Activated T-helper 1 cell treated with anti-CD3 and anti-CD28 coated beads, Interleukin-2, amount 50 U/mL, for 16 hours (primary cell): ENCODE measurements around the gene IQCK.

Experiments
- DNase-seq, 2 donors: peaks; one replicate each; pipeline ENCODE4 v3.0.0-alpha.2; 2020; ENCODE audit warnings: low read depth in 1 of 2, low spot score in 1 of 2

The IQCK gene

GRCh38 chr16:19753815-19754643 lies 36.0 kb downstream of the IQCK start:
- DNase-seq, result no peak

GRCh38 chr16:19754644-19755036 lies 36.6 kb downstream of the IQCK start:
- no peak for DNase-seq

GRCh38 chr16:19755268-19755667 lies 37.2 kb downstream of the IQCK start:
- DNase-seq, result no peak

GRCh38 chr16:19757026-19757425 lies 39.0 kb downstream of the IQCK start:
- no peak for DNase-seq

- DNase-seq, result no peak
Observed at GRCh38 chr16:19757762-19758595, 39.9 kb downstream of the IQCK start.

GRCh38 chr16:19760356-19761060 lies 42.4 kb downstream of the IQCK start:
- no peak for DNase-seq

GRCh38 chr16:19765860-19766553 lies 47.9 kb downstream of the IQCK start:
- no peak for DNase-seq

GRCh38 chr16:19766554-19766884 lies 48.4 kb downstream of the IQCK start:
- DNase-seq, result no peak

- no peak for DNase-seq
Observed at GRCh38 chr16:19766988-19767387, 48.9 kb downstream of the IQCK start.

GRCh38 chr16:19767497-19767896 lies 49.4 kb downstream of the IQCK start:
- no peak for DNase-seq

GRCh38 chr16:19769239-19769638 lies 51.2 kb downstream of the IQCK start:
- no peak for DNase-seq

GRCh38 chr16:19771040-19771439 lies 53.0 kb downstream of the IQCK start:
- DNase-seq, result no peak

GRCh38 chr16:19771796-19772195 lies 53.7 kb downstream of the IQCK start:
- no peak for DNase-seq

- DNase-seq, result no peak
Observed at GRCh38 chr16:19774024-19774423, 56.0 kb downstream of the IQCK start.

- DNase-seq, result no peak
Observed at GRCh38 chr16:19776147-19776546, 58.1 kb downstream of the IQCK start.

GRCh38 chr16:19776565-19776964 lies 58.5 kb downstream of the IQCK start:
- DNase-seq, result no peak

- DNase-seq, result no peak
Observed at GRCh38 chr16:19780321-19780720, 62.2 kb downstream of the IQCK start.

- no peak for DNase-seq
Observed at GRCh38 chr16:19781226-19781625, 63.2 kb downstream of the IQCK start.

GRCh38 chr16:19783363-19784182 lies 65.5 kb downstream of the IQCK start:
- DNase-seq, result no peak

GRCh38 chr16:19784183-19784736 lies 66.2 kb downstream of the IQCK start:
- no peak for DNase-seq
